RCC 7860 (cell line): ENCODE data around the gene ITGA2.
"Not testable (repeated sequence)": the region's sequence is repeated elsewhere in the genome, so short reads cannot be mapped to it uniquely, and the experiment has no call there.

ENCODE experiments used
- DNase-seq: peaks from one replicate; pipeline ENCODE4 v3.0.0-alpha.2; 2015; ENCODE audit warnings: low spot score
- FAIRE-seq: peaks from 2 replicates; lab custom pipeline; 2012; peaks lifted over from hg19 to GRCh38; lab: Jason Lieb, UNC

Gene ITGA2

GRCh38 chr5:52989025-52989780, at the start of gene ITGA2:
TSS of gene ITGA2 (plus strand) at chr5:52989352. CDS start at chr5:52989469, 117 bp downstream.
- peak; percentile 21 for DNase-seq
- no peak for FAIRE-seq

GRCh38 chr5:52943285-52943684, 45.9 kb upstream of the ITGA2 start:
- DNase-seq (no peak), FAIRE-seq (no peak)

- no peak for FAIRE-seq
- DNase-seq = no peak
These were observed 45.3 kb upstream of the ITGA2 start for GRCh38 chr5:52943808-52944207.

- DNase-seq (no peak), FAIRE-seq (no peak)
These were observed 44.1 kb upstream of the ITGA2 start for GRCh38 chr5:52945040-52945439.

GRCh38 chr5:52947208-52947607, 41.9 kb upstream of the ITGA2 start:
- FAIRE-seq (no peak), DNase-seq (no peak)

- DNase-seq = no peak
- FAIRE-seq = no peak
These were observed 41.3 kb upstream of the ITGA2 start for GRCh38 chr5:52947851-52948250.

GRCh38 chr5:52948418-52949076, 40.6 kb upstream of the ITGA2 start:
- peak; percentile 45 for DNase-seq
- FAIRE-seq = peak; percentile 44

GRCh38 chr5:52950686-52951085, 38.5 kb upstream of the ITGA2 start:
- FAIRE-seq (no peak), DNase-seq (no peak)

GRCh38 chr5:52952483-52952882, 36.7 kb upstream of the ITGA2 start:
- DNase-seq (no peak), FAIRE-seq (no peak)

- no peak for FAIRE-seq
- DNase-seq = no peak
These were observed 33.1 kb upstream of the ITGA2 start for GRCh38 chr5:52956014-52956413.

GRCh38 chr5:52956915-52957747, 32.0 kb upstream of the ITGA2 start:
- no peak for FAIRE-seq
- no peak for DNase-seq

GRCh38 chr5:52961274-52961681, 27.9 kb upstream of the ITGA2 start:
- no peak for FAIRE-seq

GRCh38 chr5:52963636-52964035, 25.5 kb upstream of the ITGA2 start:
- DNase-seq (no peak), FAIRE-seq (no peak)

More at GRCh38 chr5:52961274-52961681, 27.9 kb upstream of the ITGA2 start:
- DNase-seq = no peak

GRCh38 chr5:52964138-52964537, 25.0 kb upstream of the ITGA2 start:
- DNase-seq (no peak), FAIRE-seq (no peak)

GRCh38 chr5:52976157-52976556, 13.0 kb upstream of the ITGA2 start:
- DNase-seq, FAIRE-seq: not testable (repeated sequence)

GRCh38 chr5:52977264-52977897, 11.8 kb upstream of the ITGA2 start:
- no peak for FAIRE-seq
- no peak for DNase-seq

GRCh38 chr5:52981507-52981906, 7.6 kb upstream of the ITGA2 start:
- DNase-seq (no peak), FAIRE-seq (no peak)

- FAIRE-seq (no peak), DNase-seq (no peak)
These were observed 5.2 kb upstream of the ITGA2 start for GRCh38 chr5:52983731-52984636.

- FAIRE-seq (no peak), DNase-seq (no peak)
These were observed 3.8 kb upstream of the ITGA2 start for GRCh38 chr5:52985306-52985705.
